Type B pancreatic cell (in vitro differentiated cells): Measurements from ENCODE around the gene KHDRBS2. TPM values are rescaled to one million over a fixed set of nuclear protein-coding genes. Genes with fewer than 3 reads are reported as not detected.

Experiments
- DNase-seq: peaks from one replicate; pipeline ENCODE4 v3.0.0; 2021; ENCODE audit warnings: mixed read lengths; ENCODE audit not compliant: unreplicated experiment; ENCODE audit errors: extremely low spot score
- H3K27ac Mint-ChIP-seq: 2 replicates; pipeline ENCODE4 v1.8.0; 2021; ENCODE audit warnings: mild to moderate bottlenecking, mixed read lengths
- H3K27me3 Mint-ChIP-seq: 2 replicates; pipeline ENCODE4 v1.8.0; 2021; ENCODE audit warnings: mixed read lengths
- H3K36me3 Mint-ChIP-seq: 2 replicates; pipeline ENCODE4 v1.8.0; 2021; ENCODE audit warnings: mixed read lengths
- H3K4me1 Mint-ChIP-seq: one replicate; pipeline ENCODE4 v1.8.0; 2021; ENCODE audit warnings: mixed read lengths; ENCODE audit not compliant: unreplicated experiment
- H3K4me3 Mint-ChIP-seq: 2 replicates; pipeline ENCODE4 v1.8.0; 2021; ENCODE audit warnings: mild to moderate bottlenecking, mixed read lengths
- H3K9me3 Mint-ChIP-seq: 2 replicates; pipeline ENCODE4 v1.8.0; 2021; ENCODE audit warnings: mixed read lengths
- CTCF ChIP-seq: fragments of 200-600 bp; sonication (generic); conservative IDR thresholded peaks from 2 replicates; pipeline ENCODE4 v1.5.0; 2021; ENCODE audit warnings: antibody characterized with exemption, mild to moderate bottlenecking
- total RNA-seq: library from RNA; stranded (reverse); gene quantifications from 2 replicates; pipeline ENCODE4 v1.2.1, GENCODE V29; 2021; ENCODE audit warnings: low replicate concordance

Gene KHDRBS2
- total RNA-seq, 1 donor from 2014 or later = 3.5 TPM

GRCh38 chr6:62174548-62174947 is 111.5 kb downstream of the KHDRBS2 start:
- no peak for TF ChIP-seq CTCF
- H3K36me3 Mint-ChIP-seq = no peaks in the 10 kb centered on the region
- no peak overlapping the region for H3K4me3 Mint-ChIP-seq
- no peak for DNase-seq
- no peaks in the 10 kb centered on the region for H3K27me3 Mint-ChIP-seq
- no peak overlapping the region for H3K27ac Mint-ChIP-seq
- no peaks in the 10 kb centered on the region for H3K9me3 Mint-ChIP-seq
- H3K4me1 Mint-ChIP-seq = no peaks in the 10 kb centered on the region

- DNase-seq = no peak
- H3K27ac Mint-ChIP-seq = no peak overlapping the region
- H3K36me3 Mint-ChIP-seq = no peaks in the 10 kb centered on the region
- H3K9me3 Mint-ChIP-seq = peaks cover 3% of the 10 kb centered on the region
- H3K4me1 Mint-ChIP-seq = no peaks in the 10 kb centered on the region
- H3K27me3 Mint-ChIP-seq = no peaks in the 10 kb centered on the region
- H3K4me3 Mint-ChIP-seq = no peak overlapping the region
- no peak for TF ChIP-seq CTCF
Observed at GRCh38 chr6:62167736-62168135, 118.3 kb downstream of the KHDRBS2 start.

- H3K36me3 Mint-ChIP-seq = no peaks in the 10 kb centered on the region
- no peak overlapping the region for H3K4me3 Mint-ChIP-seq
- H3K4me1 Mint-ChIP-seq = no peaks in the 10 kb centered on the region
- peaks cover 10% of the 10 kb centered on the region for H3K9me3 Mint-ChIP-seq
- H3K27me3 Mint-ChIP-seq = no peaks in the 10 kb centered on the region
- no peak overlapping the region for H3K27ac Mint-ChIP-seq
- DNase-seq = no peak
- TF ChIP-seq CTCF = no peak
Observed at GRCh38 chr6:62162858-62163257, 123.2 kb downstream of the KHDRBS2 start.

GRCh38 chr6:62152796-62153195 is 133.2 kb downstream of the KHDRBS2 start:
- H3K9me3 Mint-ChIP-seq = no peaks in the 10 kb centered on the region
- no peak overlapping the region for H3K4me3 Mint-ChIP-seq
- no peak overlapping the region for H3K27ac Mint-ChIP-seq
- no peaks in the 10 kb centered on the region for H3K27me3 Mint-ChIP-seq
- no peak for TF ChIP-seq CTCF
- H3K4me1 Mint-ChIP-seq = no peaks in the 10 kb centered on the region
- H3K36me3 Mint-ChIP-seq = no peaks in the 10 kb centered on the region
- no peak for DNase-seq

GRCh38 chr6:62150048-62150663 is 135.9 kb downstream of the KHDRBS2 start:
- Mint-ChIP-seq H3K27ac (no peak overlapping the region), H3K36me3 (no peaks in the 10 kb centered on the region), H3K27me3 (no peaks in the 10 kb centered on the region), H3K9me3 (no peaks in the 10 kb centered on the region), H3K4me1 (no peaks in the 10 kb centered on the region), H3K4me3 (no peak overlapping the region)
- DNase-seq = no peak
- TF ChIP-seq CTCF = peak; percentile 85
